ENCODE results near the gene ATP11B. TPM values are rescaled to one million over a fixed set of nuclear protein-coding genes. Genes with fewer than 3 reads are reported as not detected.

ATP11B gene
- total and polyA plus RNA-seq, 2 of the 8 experiments (the other 6 are each of a cell fraction or from before 2014, with no cell fraction given): 5.1 to 26.5 TPM

DNA sequence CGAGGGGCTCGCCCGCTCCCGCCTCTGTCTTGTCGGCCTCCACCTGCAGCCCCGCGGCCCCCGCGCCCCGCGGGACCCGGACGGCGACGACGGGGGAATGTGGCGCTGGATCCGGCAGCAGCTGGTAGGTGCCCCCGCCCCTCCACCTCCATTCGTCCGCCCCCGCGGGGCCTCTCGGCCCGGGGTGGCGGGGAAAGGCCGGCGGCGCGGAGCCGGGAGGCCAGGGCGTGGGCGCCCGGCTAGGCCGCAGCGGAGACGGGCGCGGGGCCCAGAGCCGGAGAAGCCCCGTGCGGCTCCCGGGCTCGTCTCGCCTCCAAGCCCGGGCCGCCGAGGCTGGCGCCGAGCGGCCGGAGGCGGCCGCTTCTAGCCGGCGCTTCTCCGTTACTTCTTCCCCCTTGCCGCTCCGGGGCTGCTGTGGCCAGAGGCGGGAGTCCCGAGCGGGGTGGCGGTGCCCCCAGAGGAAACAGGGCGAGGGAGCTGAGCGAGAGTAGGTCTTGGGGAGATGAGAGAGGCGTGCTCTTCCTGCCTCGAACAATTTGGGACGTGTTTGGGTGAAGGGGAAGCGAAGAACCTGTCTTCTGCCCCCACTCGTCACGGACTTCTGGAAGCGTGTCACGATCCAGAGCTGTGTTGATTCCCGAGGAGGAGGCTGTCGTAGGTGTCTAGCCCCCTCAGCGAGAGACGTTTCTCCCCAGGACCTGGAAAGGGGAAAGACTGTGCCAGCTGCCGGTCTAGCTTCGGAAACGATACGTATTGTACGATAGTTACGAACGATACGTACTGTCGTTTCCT lies 555 bp downstream of the ATP11B start (continued):
- no peak for TF ChIP-seq CHD2 (IDR thresholded peaks at IDR 0.05; ENCODE audit: low read length)

Measured in H1 (cell line).